Measurements from ENCODE around the gene CD5L. TPM values are rescaled to one million over a fixed set of nuclear protein-coding genes. Genes with fewer than 3 reads are reported as not detected.

CD5L gene
- total RNA-seq, 1 donor from 2014 or later = not detected

DNA sequence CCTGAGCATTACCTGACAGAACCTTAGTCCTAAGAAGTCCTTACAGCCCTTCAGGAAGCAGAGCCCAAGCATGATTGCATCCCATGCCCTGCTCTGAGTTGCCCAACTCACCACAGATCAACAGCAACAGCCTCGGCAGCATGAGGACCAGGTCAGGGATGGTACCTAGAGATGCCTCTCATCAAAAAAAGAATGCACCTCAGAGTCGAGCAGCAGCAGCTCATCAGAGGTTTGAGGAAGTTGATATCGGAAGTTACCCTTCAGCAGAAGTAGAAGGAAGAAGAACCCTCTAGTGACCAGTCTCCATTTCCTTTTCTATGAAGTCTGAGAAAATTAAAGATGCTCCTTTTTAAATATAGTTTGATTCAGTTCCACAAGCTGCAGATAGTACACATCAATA is 21.7 kb downstream of the CD5L start, which contains the start of gene FCRL1:
Gene FCRL1, minus strand, starts transcription at position 225 of the 400 bp plus-strand sequence. Its CDS starts 83 bp downstream, at position 142.
- TF ChIP-seq, protein P1, sequence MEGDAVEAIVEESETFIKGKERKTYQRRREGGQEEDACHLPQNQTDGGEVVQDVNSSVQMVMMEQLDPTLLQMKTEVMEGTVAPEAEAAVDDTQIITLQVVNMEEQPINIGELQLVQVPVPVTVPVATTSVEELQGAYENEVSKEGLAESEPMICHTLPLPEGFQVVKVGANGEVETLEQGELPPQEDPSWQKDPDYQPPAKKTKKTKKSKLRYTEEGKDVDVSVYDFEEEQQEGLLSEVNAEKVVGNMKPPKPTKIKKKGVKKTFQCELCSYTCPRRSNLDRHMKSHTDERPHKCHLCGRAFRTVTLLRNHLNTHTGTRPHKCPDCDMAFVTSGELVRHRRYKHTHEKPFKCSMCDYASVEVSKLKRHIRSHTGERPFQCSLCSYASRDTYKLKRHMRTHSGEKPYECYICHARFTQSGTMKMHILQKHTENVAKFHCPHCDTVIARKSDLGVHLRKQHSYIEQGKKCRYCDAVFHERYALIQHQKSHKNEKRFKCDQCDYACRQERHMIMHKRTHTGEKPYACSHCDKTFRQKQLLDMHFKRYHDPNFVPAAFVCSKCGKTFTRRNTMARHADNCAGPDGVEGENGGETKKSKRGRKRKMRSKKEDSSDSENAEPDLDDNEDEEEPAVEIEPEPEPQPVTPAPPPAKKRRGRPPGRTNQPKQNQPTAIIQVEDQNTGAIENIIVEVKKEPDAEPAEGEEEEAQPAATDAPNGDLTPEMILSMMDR (IDR thresholded peaks at IDR 0.05; ENCODE audit: unreplicated experiment) = no peak
- H3K9me3 Mint-ChIP-seq (ENCODE audit: unreplicated experiment) = no peaks in the 10 kb centered on the region

DNA sequence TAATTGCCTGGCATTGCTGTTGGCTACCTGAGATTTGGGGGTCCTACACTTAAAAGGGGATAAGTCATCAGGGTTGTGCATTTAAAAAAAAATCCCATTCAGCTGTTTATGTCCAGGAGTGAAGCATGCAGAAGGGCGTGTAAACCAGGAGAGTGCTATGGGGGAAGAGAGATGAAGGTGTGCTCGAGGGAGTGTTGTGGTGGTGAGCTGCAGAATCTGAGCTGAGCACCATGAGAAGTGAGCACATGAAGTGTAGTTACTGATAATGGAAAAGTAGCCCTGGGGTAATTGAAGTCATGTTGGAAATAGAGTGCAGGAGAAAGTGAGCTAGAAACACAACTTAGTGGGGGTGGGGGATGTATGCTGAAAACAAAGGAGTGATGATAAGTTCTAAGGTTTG is 22.4 kb downstream of the CD5L start:
- Mint-ChIP-seq H3K27ac (ENCODE audit: unreplicated experiment) (no peak overlapping the region), H3K36me3 (ENCODE audit: low read depth, unreplicated experiment) (no peaks in the 10 kb centered on the region), H3K9me3 (ENCODE audit: unreplicated experiment) (no peaks in the 10 kb centered on the region), H3K27me3 (ENCODE audit: unreplicated experiment) (no peaks in the 10 kb centered on the region), H3K4me3 (ENCODE audit: unreplicated experiment) (no peak overlapping the region), H3K4me1 (ENCODE audit: unreplicated experiment) (no peaks in the 10 kb centered on the region)
- TF ChIP-seq, protein P1 (IDR thresholded peaks at IDR 0.05; ENCODE audit: unreplicated experiment) = no peak
- DNase-seq (ENCODE audit: low spot score) = no peak

More for the DNA sequence above, 21.7 kb downstream of the CD5L start, which contains the start of gene FCRL1:
- H3K36me3 Mint-ChIP-seq (ENCODE audit: low read depth, unreplicated experiment) = no peaks in the 10 kb centered on the region
- H3K27me3 Mint-ChIP-seq (ENCODE audit: unreplicated experiment) = no peaks in the 10 kb centered on the region
- H3K4me1 Mint-ChIP-seq (ENCODE audit: unreplicated experiment) = no peaks in the 10 kb centered on the region
- no peak within 1 kb of the TSS for H3K27ac Mint-ChIP-seq (ENCODE audit: unreplicated experiment)
- no peak within 1 kb of the TSS for H3K4me3 Mint-ChIP-seq (ENCODE audit: unreplicated experiment)
- DNase-seq (ENCODE audit: low spot score) = no peak

DNA sequence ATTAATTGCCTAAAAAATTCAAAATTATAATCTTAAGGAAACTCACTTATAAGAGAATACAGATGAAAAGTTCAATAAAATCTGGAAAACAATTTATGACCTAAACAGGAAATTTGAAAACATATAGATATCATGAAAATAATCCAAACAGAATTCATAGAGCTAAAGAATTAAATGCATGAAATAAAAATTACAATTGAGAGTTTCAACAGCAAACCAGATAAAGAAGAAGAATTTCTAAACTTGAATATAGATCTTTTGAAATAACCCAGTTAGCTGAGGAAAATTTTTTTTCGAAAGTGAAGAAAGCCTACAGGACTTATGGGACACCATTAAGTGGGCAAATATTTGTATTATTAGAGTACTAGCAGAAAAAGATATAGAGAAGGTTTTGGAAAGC is 28.3 kb downstream of the CD5L start:
- Mint-ChIP-seq H3K4me3 (ENCODE audit: unreplicated experiment) (no peak overlapping the region), H3K36me3 (ENCODE audit: low read depth, unreplicated experiment) (no peaks in the 10 kb centered on the region), H3K27ac (ENCODE audit: unreplicated experiment) (no peak overlapping the region), H3K4me1 (ENCODE audit: unreplicated experiment) (no peaks in the 10 kb centered on the region), H3K9me3 (ENCODE audit: unreplicated experiment) (no peaks in the 10 kb centered on the region), H3K27me3 (ENCODE audit: unreplicated experiment) (no peaks in the 10 kb centered on the region)
- TF ChIP-seq, protein P1 (IDR thresholded peaks at IDR 0.05; ENCODE audit: unreplicated experiment) = no peak
- no peak for DNase-seq (ENCODE audit: low spot score)

DNA sequence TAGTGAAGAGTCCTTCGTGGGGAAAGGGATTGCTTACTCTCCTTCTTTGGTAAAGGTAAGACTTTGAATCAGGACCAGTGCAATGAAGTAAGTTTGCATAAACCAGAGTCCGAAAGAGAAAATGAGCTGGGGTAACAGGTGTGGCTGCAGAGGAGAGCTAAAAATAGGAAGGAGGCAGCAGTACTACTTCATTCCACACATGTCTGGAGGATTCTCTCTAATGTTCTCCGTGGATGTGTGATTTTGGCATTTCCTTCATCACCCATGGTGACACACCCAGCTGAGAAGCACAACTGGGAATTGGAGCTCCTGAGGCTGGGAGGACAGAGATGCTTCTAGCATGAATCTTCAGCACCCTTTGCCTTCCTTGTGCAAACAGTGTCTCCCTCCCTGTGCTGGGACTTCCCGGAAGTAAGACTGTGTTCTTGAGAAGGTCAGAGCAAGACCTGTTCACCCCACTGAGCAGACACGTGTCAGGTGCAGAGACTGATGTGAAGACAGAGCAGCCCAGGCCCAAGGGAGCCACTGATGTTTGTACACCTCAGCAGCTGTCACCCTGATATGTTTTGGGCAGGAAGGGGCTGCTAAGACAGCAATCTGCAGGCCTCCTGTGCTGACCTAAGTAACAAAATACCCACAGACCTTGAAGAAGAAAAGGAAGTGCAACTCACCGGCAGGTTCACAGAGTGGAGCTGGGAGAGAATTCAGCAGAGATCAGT is 35.0 kb downstream of the CD5L start:
- H3K9me3 Mint-ChIP-seq (ENCODE audit: unreplicated experiment) = no peaks in the 10 kb centered on the region
- peaks cover 2% of the 10 kb centered on the region for H3K27me3 Mint-ChIP-seq (ENCODE audit: unreplicated experiment)
- DNase-seq (ENCODE audit: low spot score) = no peak
- H3K36me3 Mint-ChIP-seq (ENCODE audit: low read depth, unreplicated experiment) = no peaks in the 10 kb centered on the region
- no peak overlapping the region for H3K27ac Mint-ChIP-seq (ENCODE audit: unreplicated experiment)
- no peak overlapping the region for H3K4me3 Mint-ChIP-seq (ENCODE audit: unreplicated experiment)
- no peaks in the 10 kb centered on the region for H3K4me1 Mint-ChIP-seq (ENCODE audit: unreplicated experiment)
- TF ChIP-seq, protein P1 (IDR thresholded peaks at IDR 0.05; ENCODE audit: unreplicated experiment) = no peak

DNA sequence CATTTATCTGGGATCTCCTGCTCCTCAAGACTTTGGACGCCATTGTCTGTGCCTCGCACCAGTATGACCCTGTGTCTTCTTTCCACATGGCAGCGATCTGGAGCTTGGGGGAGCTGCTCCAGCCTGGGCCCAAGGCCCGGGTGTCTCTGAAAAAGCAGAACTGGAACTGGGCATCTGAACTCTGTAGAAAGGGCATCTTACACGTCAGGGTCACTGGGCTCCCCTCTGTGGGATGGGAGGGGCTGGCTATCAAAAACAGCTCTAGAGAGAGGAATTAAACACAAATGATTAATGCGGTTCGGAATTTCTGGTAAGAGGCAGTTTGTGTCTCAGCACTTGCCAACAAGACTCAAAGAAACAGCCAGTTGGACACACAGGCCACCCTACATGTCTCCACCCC is 37.8 kb downstream of the CD5L start:
- Mint-ChIP-seq H3K4me1 (ENCODE audit: unreplicated experiment) (no peaks in the 10 kb centered on the region), H3K36me3 (ENCODE audit: low read depth, unreplicated experiment) (no peaks in the 10 kb centered on the region), H3K9me3 (ENCODE audit: unreplicated experiment) (no peaks in the 10 kb centered on the region), H3K27ac (ENCODE audit: unreplicated experiment) (no peak overlapping the region), H3K27me3 (ENCODE audit: unreplicated experiment) (peaks cover 2% of the 10 kb centered on the region), H3K4me3 (ENCODE audit: unreplicated experiment) (no peak overlapping the region)
- no peak for DNase-seq (ENCODE audit: low spot score)
- TF ChIP-seq, protein P1 (IDR thresholded peaks at IDR 0.05; ENCODE audit: unreplicated experiment) = no peak
